ENCODE measurements around the gene ADCY3. TPM values are rescaled to one million over a fixed set of nuclear protein-coding genes. Genes with fewer than 3 reads are reported as not detected.
A peak's percentile ranks its signal among the peaks of the same experiment; 100 is the strongest.

ADCY3 gene
- total RNA-seq, 1 experiment from 2014 or later = 6.7 TPM

GRCh38 chr2:24797644-24798043 is 122.4 kb downstream of the ADCY3 start:
- Histone ChIP-seq H3K9me3 (no peaks in the 10 kb centered on the region), H3K36me3 (peaks cover 70% of the 10 kb centered on the region), H3K4me3 (no peak overlapping the region), H3K27me3 (no peaks in the 10 kb centered on the region)
- no peak for DNase-seq

- no peaks in the 10 kb centered on the region for H3K27me3 ChIP-seq
- peak overlapping the region; percentile 99 for H3K4me3 ChIP-seq
- peaks cover 50% of the 10 kb centered on the region for H3K36me3 ChIP-seq
- no peaks in the 10 kb centered on the region for H3K9me3 ChIP-seq
- DNase-seq = peak; percentile 4
Measured at GRCh38 chr2:24793761-24794435, 126.1 kb downstream of the ADCY3 start.

DNA sequence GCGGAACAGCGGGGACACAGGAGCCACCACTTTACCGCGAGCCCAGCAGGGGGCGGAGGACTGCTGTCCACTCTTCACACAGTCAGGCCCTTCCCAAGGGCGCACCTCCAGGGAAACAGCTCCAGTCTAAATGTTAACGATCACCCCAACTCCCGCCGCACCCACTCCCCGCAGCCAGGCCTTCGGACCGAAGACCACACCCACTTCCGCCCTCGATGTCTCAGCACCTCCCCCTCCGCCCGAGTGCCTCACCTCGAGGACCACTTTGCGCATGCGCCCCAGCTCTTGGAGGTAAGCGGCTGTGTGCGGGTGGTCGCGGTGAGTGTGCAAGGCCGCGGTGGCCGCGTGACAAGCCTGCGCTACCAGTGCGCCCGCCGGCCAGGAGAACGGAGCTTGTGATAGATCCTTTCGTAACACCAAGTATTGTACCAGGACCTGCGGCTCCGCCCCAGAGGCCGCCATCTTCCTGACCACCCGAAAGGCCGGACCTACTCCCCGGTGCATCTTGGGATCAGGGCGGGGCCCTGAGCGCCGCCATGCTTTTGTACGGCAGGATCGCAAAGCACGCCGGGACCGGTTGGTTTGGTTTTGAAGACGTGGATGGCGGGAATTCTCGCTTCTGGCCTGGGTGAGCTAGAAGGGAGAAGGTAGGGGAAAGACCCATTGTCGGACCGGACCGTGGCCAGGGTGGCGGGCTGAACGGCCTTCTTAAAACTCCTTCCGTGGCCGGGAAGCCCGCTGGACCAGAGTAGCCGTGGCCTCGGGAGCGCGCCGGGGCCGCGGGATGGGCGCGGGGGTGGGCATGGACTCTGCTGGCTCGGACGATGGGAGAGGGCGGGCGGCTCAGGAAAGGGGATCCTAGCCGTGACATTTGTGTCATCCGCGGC is 126.9 kb downstream of the ADCY3 start, which contains the start of the genes CENPO and PTRHD1:
Gene CENPO, plus strand, starts transcription at position 552 of the 887 bp plus-strand sequence. CDS start 495 bp downstream, outside the sequence.
Gene PTRHD1, minus strand, starts transcription at position 518 of the 887 bp plus-strand sequence. Its CDS starts 14 bp downstream, at position 504.
- Histone ChIP-seq H3K9me3 (no peaks in the 10 kb centered on the region), H3K27me3 (no peaks in the 10 kb centered on the region), H3K36me3 (peaks cover 44% of the 10 kb centered on the region), H3K4me3 (peak within 1 kb of the TSS; percentile 99)
- peak; percentile 95 for DNase-seq

DNA sequence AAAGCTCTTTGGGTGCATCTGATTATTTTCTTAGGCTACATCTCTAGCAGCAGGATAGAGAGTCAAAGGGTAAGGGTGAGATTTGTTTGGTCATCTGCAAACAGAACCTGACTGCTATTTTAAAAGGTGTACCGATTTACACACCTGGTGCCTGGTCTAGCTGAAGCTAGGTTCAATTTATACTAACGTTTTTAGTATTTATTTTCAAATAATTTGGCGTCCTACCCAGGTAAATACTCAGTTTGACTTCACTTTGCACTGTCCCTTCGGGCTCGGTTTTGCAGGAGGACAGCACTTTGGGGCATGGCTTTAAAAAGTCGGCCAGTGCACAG is 127.5 kb downstream of the ADCY3 start:
- no peak for DNase-seq
- H3K36me3 ChIP-seq = peaks cover 38% of the 10 kb centered on the region
- H3K27me3 ChIP-seq = no peaks in the 10 kb centered on the region
- H3K4me3 ChIP-seq = peak overlapping the region; percentile 99
- no peaks in the 10 kb centered on the region for H3K9me3 ChIP-seq

GRCh38 chr2:24791452-24791851 is 128.6 kb downstream of the ADCY3 start:
- H3K36me3 ChIP-seq = peaks cover 27% of the 10 kb centered on the region
- H3K27me3 ChIP-seq = no peaks in the 10 kb centered on the region
- H3K4me3 ChIP-seq = no peak overlapping the region
- H3K9me3 ChIP-seq = no peaks in the 10 kb centered on the region
- no peak for DNase-seq

GRCh38 chr2:24788816-24789215 is 131.2 kb downstream of the ADCY3 start:
- Histone ChIP-seq H3K36me3 (peaks cover 6% of the 10 kb centered on the region), H3K4me3 (no peak overlapping the region), H3K9me3 (peaks cover 2% of the 10 kb centered on the region; the same call in 1 of the 2 replicates), H3K27me3 (no peaks in the 10 kb centered on the region)
- DNase-seq = no peak

DNA sequence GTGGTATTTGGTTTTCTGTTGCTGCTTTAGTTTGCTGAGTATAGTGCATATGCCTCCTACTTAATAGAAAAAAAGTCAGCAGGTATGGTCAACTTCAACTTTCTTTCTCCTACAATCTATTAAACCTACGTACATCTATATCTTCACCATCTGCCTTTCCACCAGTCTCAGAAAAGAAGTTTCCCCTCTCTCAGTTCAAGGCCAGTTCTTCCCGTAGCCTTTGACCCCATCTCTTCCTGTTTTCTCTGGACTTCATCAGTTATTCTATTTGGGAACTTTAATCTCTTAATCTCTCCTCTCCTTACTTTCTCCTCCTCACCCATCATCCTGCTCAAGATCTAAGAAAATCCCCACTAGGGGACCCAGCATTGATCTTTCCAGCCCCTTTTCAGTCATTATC is 132.5 kb downstream of the ADCY3 start:
- Histone ChIP-seq H3K36me3 (peaks cover 6% of the 10 kb centered on the region; the same call in 1 of the 2 replicates), H3K4me3 (no peak overlapping the region), H3K9me3 (peaks cover 2% of the 10 kb centered on the region; the same call in 1 of the 2 replicates), H3K27me3 (no peaks in the 10 kb centered on the region)
- no peak for DNase-seq

DNA sequence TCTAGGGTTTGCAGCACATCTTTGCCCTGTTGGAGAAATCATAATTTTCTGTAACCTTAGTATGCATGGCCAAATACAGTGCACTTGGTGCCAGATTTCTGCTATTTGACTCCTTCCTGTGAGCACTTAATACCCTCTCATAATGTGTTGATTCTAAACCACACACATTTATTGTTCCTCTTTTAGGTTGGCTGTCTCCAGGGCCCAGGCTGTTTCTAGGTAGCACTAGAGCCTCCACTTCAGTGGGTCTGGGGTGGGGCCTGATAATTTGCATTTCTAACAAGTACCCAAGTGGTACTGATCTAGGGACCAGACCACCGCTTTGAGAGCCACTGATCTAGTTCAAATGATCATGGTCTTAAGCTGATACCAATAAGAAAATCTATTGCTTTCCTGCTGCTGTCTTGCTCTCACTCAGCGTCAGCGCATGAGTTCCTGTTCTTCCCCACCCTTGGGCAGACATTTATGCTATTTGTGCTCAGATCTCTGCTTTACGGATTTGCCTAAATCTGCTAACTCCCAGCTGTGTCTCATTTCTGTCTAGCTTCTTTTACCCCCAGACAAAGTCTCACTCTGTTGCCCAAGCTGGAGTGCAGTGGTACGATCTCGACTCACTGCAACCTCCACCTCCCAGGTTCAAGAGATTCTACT is 134.2 kb downstream of the ADCY3 start:
- Histone ChIP-seq H3K36me3 (peaks cover 6% of the 10 kb centered on the region; the same call in 1 of the 2 replicates), H3K9me3 (peaks cover 2% of the 10 kb centered on the region; the same call in 1 of the 2 replicates), H3K4me3 (no peak overlapping the region), H3K27me3 (no peaks in the 10 kb centered on the region)
- DNase-seq = no peak

GRCh38 chr2:24783641-24784040 is 136.4 kb downstream of the ADCY3 start:
- no peak for DNase-seq
- peaks cover 2% of the 10 kb centered on the region; the same call in 1 of the 2 replicates for H3K9me3 ChIP-seq
- no peak overlapping the region for H3K4me3 ChIP-seq
- H3K27me3 ChIP-seq = no peaks in the 10 kb centered on the region
- H3K36me3 ChIP-seq = no peaks in the 10 kb centered on the region

- no peak overlapping the region for H3K4me3 ChIP-seq
- no peak for DNase-seq
- H3K36me3 ChIP-seq = no peaks in the 10 kb centered on the region
Measured at GRCh38 chr2:24779116-24779515, 140.9 kb downstream of the ADCY3 start.

GRCh38 chr2:24774373-24774772 is 145.7 kb downstream of the ADCY3 start:
- Histone ChIP-seq H3K4me3 (no peak overlapping the region), H3K27me3 (no peaks in the 10 kb centered on the region), H3K9me3 (no peaks in the 10 kb centered on the region), H3K36me3 (no peaks in the 10 kb centered on the region)
- DNase-seq = no peak

More at GRCh38 chr2:24779116-24779515, 140.9 kb downstream of the ADCY3 start:
- no peaks in the 10 kb centered on the region for H3K27me3 ChIP-seq
- no peaks in the 10 kb centered on the region for H3K9me3 ChIP-seq

GRCh38 chr2:24771764-24772586 is 148.1 kb downstream of the ADCY3 start:
- Histone ChIP-seq H3K27me3 (no peaks in the 10 kb centered on the region), H3K4me3 (no peak overlapping the region), H3K36me3 (no peaks in the 10 kb centered on the region), H3K9me3 (no peaks in the 10 kb centered on the region)
- no peak for DNase-seq

GRCh38 chr2:24771061-24771460 is 149.0 kb downstream of the ADCY3 start:
- no peaks in the 10 kb centered on the region for H3K9me3 ChIP-seq
- no peak overlapping the region for H3K4me3 ChIP-seq

More at GRCh38 chr2:24771061-24771460, 149.0 kb downstream of the ADCY3 start:
- Histone ChIP-seq H3K36me3 (no peaks in the 10 kb centered on the region), H3K27me3 (no peaks in the 10 kb centered on the region)
- no peak for DNase-seq

All from MG63 (cell line).